HEK293 (cell line): ENCODE measurements around the gene DHX57.

Experiments used
- CTCF ChIA-PET: fragments of 350-600 bp; formaldehyde crosslinking; extraction: SDS; loops from one replicate; lab custom pipeline; 2021; ENCODE audit warnings: antibody characterized with exemption; lab: Yijun Ruan, JAX
- POLR2A ChIA-PET: fragments of 300-600 bp; formaldehyde crosslinking; extraction: SDS; loops from one replicate; lab custom pipeline; 2020; ENCODE audit warnings: antibody characterized with exemption, inconsistent platforms; lab: Yijun Ruan, JAX
- H3K27ac ChIP-seq: fragments of 200-500 bp; sonication (Bioruptor generic); 2 replicates; pipeline ENCODE4 v1.5.1; 2014; ENCODE audit warnings: low read depth, low read length, control low read depth, inconsistent platforms; ENCODE audit errors: extremely low read depth
- H3K36me3 ChIP-seq, 2 experiments: fragments of 200-500 bp in 1 of 2; sonication (Bioruptor generic) in 1 of 2; 1 replicate in 1 of 2; 2 replicates in 1 of 2; pipeline ENCODE4 v1.5.1; 2014 to 2017; ENCODE audit warnings: inconsistent platforms in 2 of 2, low read length in 2 of 2; ENCODE audit not compliant: control insufficient read depth in 2 of 2, insufficient read depth in 1 of 2
- H3K4me1 ChIP-seq: fragments of 200-500 bp; sonication (Bioruptor generic); 2 replicates; pipeline ENCODE4 v1.5.1; 2014; ENCODE audit warnings: mild to moderate bottlenecking, low read length, inconsistent platforms; ENCODE audit not compliant: control insufficient read depth, insufficient read depth
- H3K4me3 ChIP-seq: 2 replicates; pipeline ENCODE4 v1.5.1; 2011; ENCODE audit warnings: low read depth, mild to moderate bottlenecking, control low read depth, low read length, moderate library complexity
- H3K9me3 ChIP-seq: fragments of 200-500 bp; sonication (Bioruptor generic); 2 replicates; pipeline ENCODE4 v1.5.1; 2014; ENCODE audit warnings: low read depth, low read length, inconsistent platforms; ENCODE audit not compliant: control insufficient read depth, insufficient read depth
- OSR2 ChIP-seq: fragments of 450-650 bp; formaldehyde crosslinking; IDR thresholded peaks from 2 replicates; pipeline ENCODE4 v1.5.1; 2016; ENCODE audit warnings: missing biosample characterization, missing genetic modification characterization
- PRDM10 ChIP-seq: fragments of 450-650 bp; formaldehyde crosslinking; IDR thresholded peaks from 2 replicates; pipeline ENCODE4 v1.5.1; 2016; ENCODE audit warnings: missing biosample characterization, missing genetic modification characterization
- REPIN1 ChIP-seq: fragments of 450-650 bp; formaldehyde crosslinking; IDR thresholded peaks from 2 replicates; pipeline ENCODE4 v1.5.1; 2017; ENCODE audit warnings: missing biosample characterization, missing genetic modification characterization, low read depth
- ZBTB17 ChIP-seq: fragments of 450-650 bp; formaldehyde crosslinking; IDR thresholded peaks from 2 replicates; pipeline ENCODE4 v1.5.1; 2016; ENCODE audit warnings: missing biosample characterization, missing genetic modification characterization
- ZBTB8A ChIP-seq: fragments of 450-650 bp; formaldehyde crosslinking; IDR thresholded peaks from 2 replicates; pipeline ENCODE4 v1.5.1; 2016; ENCODE audit warnings: missing biosample characterization, missing genetic modification characterization
- ZFHX2 ChIP-seq: fragments of 450-650 bp; formaldehyde crosslinking; conservative IDR thresholded peaks from 2 replicates; pipeline ENCODE4 v1.5.1; 2016; ENCODE audit warnings: missing biosample characterization, missing genetic modification characterization
- ZNF214 ChIP-seq: fragments of 450-650 bp; formaldehyde crosslinking; IDR thresholded peaks from 2 replicates; pipeline ENCODE4 v1.5.1; 2017; ENCODE audit warnings: missing biosample characterization, mild to moderate bottlenecking, missing genetic modification characterization, borderline replicate concordance
- ZNF221 ChIP-seq: fragments of 450-650 bp; formaldehyde crosslinking; IDR thresholded peaks from 2 replicates; pipeline ENCODE4 v1.5.1; 2017; ENCODE audit warnings: missing biosample characterization, missing genetic modification characterization, borderline replicate concordance
- ZNF248 ChIP-seq: fragments of 450-650 bp; formaldehyde crosslinking; IDR thresholded peaks from 2 replicates; pipeline ENCODE4 v1.5.1; 2017; ENCODE audit warnings: missing biosample characterization, missing genetic modification characterization
- ZNF366 ChIP-seq: fragments of 450-650 bp; formaldehyde crosslinking; conservative IDR thresholded peaks from 2 replicates; pipeline ENCODE4 v1.5.1; 2016; ENCODE audit warnings: missing biosample characterization, missing genetic modification characterization
- ZNF555 ChIP-seq: fragments of 450-650 bp; formaldehyde crosslinking; conservative IDR thresholded peaks from 2 replicates; pipeline ENCODE4 v1.5.1; 2017; ENCODE audit warnings: missing biosample characterization, mild to moderate bottlenecking, missing genetic modification characterization, inconsistent platforms
- ZNF600 ChIP-seq: fragments of 450-650 bp; formaldehyde crosslinking; IDR thresholded peaks from 2 replicates; pipeline ENCODE4 v1.5.1; 2016; ENCODE audit warnings: missing biosample characterization, missing genetic modification characterization
- ZNF645 ChIP-seq: fragments of 450-650 bp; formaldehyde crosslinking; IDR thresholded peaks from 2 replicates; pipeline ENCODE4; 2016; ENCODE audit warnings: missing biosample characterization, missing genetic modification characterization
- ZNF692 ChIP-seq: fragments of 450-650 bp; formaldehyde crosslinking; IDR thresholded peaks from 2 replicates; pipeline ENCODE4 v1.5.1; 2016; ENCODE audit warnings: missing biosample characterization, missing genetic modification characterization
- ZNF704 ChIP-seq: fragments of 450-650 bp; formaldehyde crosslinking; IDR thresholded peaks from 2 replicates; pipeline ENCODE4 v1.5.1; 2016; ENCODE audit warnings: missing biosample characterization, missing genetic modification characterization
- ZSCAN23 ChIP-seq: fragments of 450-650 bp; formaldehyde crosslinking; IDR thresholded peaks from 2 replicates; pipeline ENCODE4 v1.5.1; 2016; ENCODE audit warnings: missing biosample characterization, missing genetic modification characterization
- TF ChIP-seq, protein P1 (sequence below): fragments of 450-650 bp; IDR thresholded peaks from 2 replicates; pipeline ENCODE4 v1.5.1; 2018; ENCODE audit warnings: missing biosample characterization, missing genetic modification characterization
- TF ChIP-seq, protein P2 (sequence below): sonication (generic); formaldehyde crosslinking; IDR thresholded peaks from 2 replicates; pipeline ENCODE4 v1.8.1; 2022; ENCODE audit warnings: mild to moderate bottlenecking, moderate library complexity, missing genetic modification reagents

The DHX57 gene

DNA sequence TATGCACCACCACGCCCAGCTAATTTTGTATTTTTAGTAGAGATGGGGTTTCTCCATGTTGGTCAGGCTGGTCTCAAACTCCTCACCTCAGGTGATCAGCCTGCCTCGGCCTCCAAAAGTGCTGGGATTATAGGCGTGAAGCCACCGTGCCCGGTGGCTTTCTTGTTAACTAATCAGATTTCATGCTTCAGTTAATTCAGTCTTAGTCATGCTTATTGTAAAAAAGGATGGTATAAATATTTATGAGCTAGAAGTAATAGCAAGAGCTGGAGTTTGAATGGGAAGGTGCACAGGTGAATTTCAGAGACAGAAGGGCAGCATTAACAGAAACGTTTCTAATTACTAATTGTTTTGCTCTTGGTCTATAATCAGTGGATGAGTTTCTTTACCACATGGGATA, 87.4 kb downstream of the DHX57 start:
- Histone ChIP-seq H3K36me3 (no peaks in the 10 kb centered on the region; a peak in 1 of 3 replicates), H3K4me1 (no peaks in the 10 kb centered on the region), H3K27ac (no peak overlapping the region), H3K4me3 (no peak overlapping the region), H3K9me3 (no peaks in the 10 kb centered on the region)
- TF ChIP-seq OSR2 (tag by site-specific recombination) (peak; percentile 29; the same call in 1 of the 2 replicates), ZNF214 (tag by site-specific recombination) (no peak), ZNF248 (tag by site-specific recombination) (no peak)
- CTCF ChIA-PET, result no interaction called here
- POLR2A ChIA-PET, result interaction anchor here (1.3 kb wide), 1 partner anchor 37 kb away, joined by 5 read pairs; the partner anchor contains the start of gene SRSF7

DNA sequence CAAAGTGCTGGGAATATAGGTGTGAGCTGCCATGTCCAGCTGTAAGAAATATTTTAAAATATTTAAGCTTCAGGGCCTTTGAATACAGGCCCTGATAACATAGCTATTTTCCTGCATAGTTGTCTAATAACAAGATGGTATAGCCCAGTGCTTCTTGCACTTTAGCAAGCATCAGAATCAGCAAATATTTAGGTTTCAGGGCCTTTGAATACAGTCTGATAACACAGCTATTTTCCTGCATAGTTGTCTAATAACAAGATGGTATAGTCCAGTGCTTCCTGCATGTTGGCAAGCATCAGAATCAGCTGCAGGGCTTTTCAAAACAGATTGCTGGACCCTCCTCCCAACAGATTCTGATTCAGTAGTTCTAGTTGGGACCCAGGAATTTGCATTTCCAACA, 92.1 kb downstream of the DHX57 start:
- Histone ChIP-seq H3K4me1 (0 out of 2 replicates have a peak, but pooled peaks cover 3% of the 10 kb centered on the region), H3K36me3 (peaks cover 23 to 26% of the 10 kb centered on the region in 2 experiments; a peak in 2 of 3 replicates), H3K4me3 (no peak overlapping the region), H3K9me3 (no peaks in the 10 kb centered on the region), H3K27ac (no peak overlapping the region)
- ChIA-PET CTCF (no interaction called here), POLR2A (interaction anchor here (0.6 to 2.4 kb wide), 3 partner anchors 33 to 188 kb away, joined by 4 to 31 read pairs (median 4); partner anchors contain the start of gene SRSF7)
- TF ChIP-seq PRDM10 (tag by site-specific recombination) (peak; percentile 40), ZNF704 (tag by site-specific recombination) (no peak)

- H3K27ac ChIP-seq, result peak overlapping the region; percentile 56; the same call in 1 of the 2 replicates
These were observed 97.0 kb downstream of the DHX57 start for GRCh38 chr2:38778687-38779082.

GRCh38 chr2:38776531-38776930, 99.2 kb downstream of the DHX57 start:
- peaks cover 16% of the 10 kb centered on the region in 2 experiments; a peak in 2 of 3 replicates for H3K36me3 ChIP-seq
- H3K4me1 ChIP-seq, result 0 out of 2 replicates have a peak, but pooled peaks cover 3% of the 10 kb centered on the region
- POLR2A ChIA-PET, result interaction anchor here (2.8 to 3.3 kb wide), 2 partner anchors 26 kb away, joined by 40 to 41 read pairs; partner anchors contain the start of gene SRSF7
- no peaks in the 10 kb centered on the region for H3K9me3 ChIP-seq
- CTCF ChIA-PET, result interaction anchor here (0.6 kb wide), 1 partner anchor 39 kb away, joined by 4 read pairs; no protein-coding TSS in a partner anchor
- no peak overlapping the region for H3K27ac ChIP-seq
- no peak overlapping the region for H3K4me3 ChIP-seq
- TF ChIP-seq, protein P1, sequence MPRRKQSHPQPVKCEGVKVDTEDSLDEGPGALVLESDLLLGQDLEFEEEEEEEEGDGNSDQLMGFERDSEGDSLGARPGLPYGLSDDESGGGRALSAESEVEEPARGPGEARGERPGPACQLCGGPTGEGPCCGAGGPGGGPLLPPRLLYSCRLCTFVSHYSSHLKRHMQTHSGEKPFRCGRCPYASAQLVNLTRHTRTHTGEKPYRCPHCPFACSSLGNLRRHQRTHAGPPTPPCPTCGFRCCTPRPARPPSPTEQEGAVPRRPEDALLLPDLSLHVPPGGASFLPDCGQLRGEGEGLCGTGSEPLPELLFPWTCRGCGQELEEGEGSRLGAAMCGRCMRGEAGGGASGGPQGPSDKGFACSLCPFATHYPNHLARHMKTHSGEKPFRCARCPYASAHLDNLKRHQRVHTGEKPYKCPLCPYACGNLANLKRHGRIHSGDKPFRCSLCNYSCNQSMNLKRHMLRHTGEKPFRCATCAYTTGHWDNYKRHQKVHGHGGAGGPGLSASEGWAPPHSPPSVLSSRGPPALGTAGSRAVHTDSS, result no peak
- TF ChIP-seq ZSCAN23 (tag by site-specific recombination), result no peak
- TF ChIP-seq, protein P2, sequence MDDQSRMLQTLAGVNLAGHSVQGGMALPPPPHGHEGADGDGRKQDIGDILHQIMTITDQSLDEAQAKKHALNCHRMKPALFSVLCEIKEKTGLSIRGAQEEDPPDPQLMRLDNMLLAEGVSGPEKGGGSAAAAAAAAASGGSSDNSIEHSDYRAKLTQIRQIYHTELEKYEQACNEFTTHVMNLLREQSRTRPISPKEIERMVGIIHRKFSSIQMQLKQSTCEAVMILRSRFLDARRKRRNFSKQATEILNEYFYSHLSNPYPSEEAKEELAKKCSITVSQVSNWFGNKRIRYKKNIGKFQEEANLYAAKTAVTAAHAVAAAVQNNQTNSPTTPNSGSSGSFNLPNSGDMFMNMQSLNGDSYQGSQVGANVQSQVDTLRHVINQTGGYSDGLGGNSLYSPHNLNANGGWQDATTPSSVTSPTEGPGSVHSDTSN, result no peak
- TF ChIP-seq ZNF366 (tag by site-specific recombination), result no peak
- no peak for TF ChIP-seq ZNF645 (tag by site-specific recombination)
- TF ChIP-seq ZBTB8A (tag by site-specific recombination), result no peak
- no peak for TF ChIP-seq ZNF692 (tag by site-specific recombination)
- no peak for TF ChIP-seq ZFHX2 (tag by site-specific recombination)
- no peak for TF ChIP-seq ZNF600 (tag by site-specific recombination)
- TF ChIP-seq ZNF221 (tag by site-specific recombination), result no peak

More at GRCh38 chr2:38778687-38779082, 97.0 kb downstream of the DHX57 start:
- ChIA-PET CTCF (no interaction called here), POLR2A (interaction anchor here (2.8 kb wide), 1 partner anchor 28 kb away, joined by 40 read pairs; the partner anchor contains the start of gene SRSF7)
- peak overlapping the region; percentile 55 for H3K4me3 ChIP-seq
- H3K4me1 ChIP-seq, result 0 out of 2 replicates have a peak, but pooled peaks cover 3% of the 10 kb centered on the region
- no peaks in the 10 kb centered on the region for H3K9me3 ChIP-seq
- no peak for TF ChIP-seq REPIN1 (tag by site-specific recombination)
- TF ChIP-seq ZBTB17, result 0 out of 2 replicates have a peak, but pooled peaks have one; percentile 6
- TF ChIP-seq ZNF555, result no peak
- H3K36me3 ChIP-seq, result peaks cover 23 to 26% of the 10 kb centered on the region in 2 experiments; a peak in 2 of 3 replicates
